Naive thymus-derived CD4-positive, alpha-beta T cell (primary cell): Measurements from ENCODE around the gene PABPN1. TPM values are rescaled to one million over a fixed set of nuclear protein-coding genes. Genes with fewer than 3 reads are reported as not detected.

Experiments
- ATAC-seq: fragments of 150-1000 bp; cut with Tn5 transposase; 2 replicates; pipeline ENCODE4 v1.10.0; 2021; ENCODE audit warnings: mild to moderate bottlenecking, moderate library complexity
- CTCF ChIA-PET: fragments of 350-600 bp; sonication (Branson Sonifier 250); formaldehyde crosslinking; loops from one replicate; lab custom pipeline; 2021; ENCODE audit warnings: antibody characterized with exemption; lab: Charles Lee
- POLR2A ChIA-PET: fragments of 350-600 bp; sonication (Branson Sonifier 250); formaldehyde crosslinking; loops from one replicate; lab custom pipeline; 2021; ENCODE audit warnings: antibody characterized with exemption, inconsistent platforms; lab: Charles Lee
- DNase-seq, 9 donors: peaks; one replicate each; pipeline versions ENCODE4 v3.0.0 to v3.0.0-alpha.2; 2020 to 2022; ENCODE audit warnings: mixed read lengths in 1 of 9
- H3K27ac ChIP-seq: one replicate; pipeline ENCODE4 v1.7.0; 2013; ENCODE audit warnings: mild to moderate bottlenecking, low read depth, low read length, moderate library complexity
- H3K27me3 ChIP-seq, 2 donors: one replicate each; pipeline ENCODE4 v1.7.0; 2013; ENCODE audit warnings: low read length in 2 of 2, mild to moderate bottlenecking in 2 of 2, moderate library complexity in 2 of 2; ENCODE audit not compliant: control insufficient read depth in 2 of 2, insufficient read depth in 2 of 2
- H3K36me3 ChIP-seq, 3 experiments: 1 replicate in 2 of 3; 2 replicates in 1 of 3; pipeline ENCODE4 v1.7.0; 2013; ENCODE audit warnings: low read length in 3 of 3, mild to moderate bottlenecking in 3 of 3, moderate library complexity in 1 of 3; ENCODE audit not compliant: insufficient read depth in 3 of 3, control insufficient read depth in 2 of 3
- H3K4me1 ChIP-seq, 2 donors: one replicate each; pipeline ENCODE4 v1.7.0; 2013; ENCODE audit warnings: low read length in 2 of 2, mild to moderate bottlenecking in 2 of 2, moderate library complexity in 1 of 2; ENCODE audit not compliant: control insufficient read depth in 2 of 2, insufficient read depth in 2 of 2
- H3K4me3 ChIP-seq: 2 replicates; pipeline ENCODE4 v1.7.0; 2013; ENCODE audit warnings: mild to moderate bottlenecking, low read length
- H3K9me3 ChIP-seq, 3 experiments: 1 replicate in 2 of 3; 2 replicates in 1 of 3; pipeline ENCODE4 v1.7.0; 2013; ENCODE audit warnings: low read length in 3 of 3; ENCODE audit not compliant: control insufficient read depth in 2 of 3
- H3K27ac Mint-ChIP-seq, 9 donors: one replicate each; pipeline ENCODE4 v1.8.0; 2020 to 2022; ENCODE audit warnings: mixed read lengths in 9 of 9, mild to moderate bottlenecking in 8 of 9, moderate library complexity in 5 of 9, inconsistent platforms in 2 of 9
- H3K27me3 Mint-ChIP-seq, 5 donors: one replicate each; pipeline ENCODE4 v1.8.0; 2021 to 2022; ENCODE audit warnings: mixed read lengths in 5 of 5, mild to moderate bottlenecking in 1 of 5
- H3K36me3 Mint-ChIP-seq, 5 donors: one replicate each; pipeline ENCODE4 v1.8.0; 2020 to 2022; ENCODE audit warnings: mixed read lengths in 5 of 5, mild to moderate bottlenecking in 3 of 5, inconsistent platforms in 1 of 5
- H3K4me1 Mint-ChIP-seq, 7 donors: one replicate each; pipeline ENCODE4 v1.8.0; 2020 to 2022; ENCODE audit warnings: mixed read lengths in 7 of 7, mild to moderate bottlenecking in 3 of 7, inconsistent platforms in 1 of 7
- H3K4me3 Mint-ChIP-seq, 10 donors: one replicate each; pipeline ENCODE4 v1.8.0; 2020 to 2022; ENCODE audit warnings: mild to moderate bottlenecking in 10 of 10, mixed read lengths in 10 of 10, moderate library complexity in 6 of 10, inconsistent platforms in 2 of 10
- H3K9me3 Mint-ChIP-seq, 11 donors: one replicate each; pipeline ENCODE4 v1.8.0; 2020 to 2022; ENCODE audit warnings: mixed read lengths in 11 of 11, mild to moderate bottlenecking in 4 of 11, inconsistent platforms in 1 of 11, moderate library complexity in 1 of 11
- intact Hi-C, 2 donors: fragments of 100-400 bp; cut with micrococcal nuclease; formaldehyde crosslinking; loops; one replicate each; pipeline ENCODE4 v1.15.1; 2023
- polyA plus RNA-seq, 2 donors: library from polyadenylated mRNA; unstranded; fragments of 300-500 nt; fragmentation: Illumina TruSeq; gene quantifications; one replicate each; pipeline ENCODE4 v1.2.3, GENCODE V29; 2021
- total RNA-seq, 6 experiments: library from RNA in 5 of 6; stranded (reverse) in 5 of 6; gene quantifications; 1 replicate in 5 of 6; 2 replicates in 1 of 6; pipeline ENCODE4 v1.2.3 and lab custom pipeline; 2021 to 2026

The PABPN1 gene
- total and polyA plus RNA-seq, 7 experiments from 2014 or later, result 57.5 to 213 (median 189) TPM

DNA sequence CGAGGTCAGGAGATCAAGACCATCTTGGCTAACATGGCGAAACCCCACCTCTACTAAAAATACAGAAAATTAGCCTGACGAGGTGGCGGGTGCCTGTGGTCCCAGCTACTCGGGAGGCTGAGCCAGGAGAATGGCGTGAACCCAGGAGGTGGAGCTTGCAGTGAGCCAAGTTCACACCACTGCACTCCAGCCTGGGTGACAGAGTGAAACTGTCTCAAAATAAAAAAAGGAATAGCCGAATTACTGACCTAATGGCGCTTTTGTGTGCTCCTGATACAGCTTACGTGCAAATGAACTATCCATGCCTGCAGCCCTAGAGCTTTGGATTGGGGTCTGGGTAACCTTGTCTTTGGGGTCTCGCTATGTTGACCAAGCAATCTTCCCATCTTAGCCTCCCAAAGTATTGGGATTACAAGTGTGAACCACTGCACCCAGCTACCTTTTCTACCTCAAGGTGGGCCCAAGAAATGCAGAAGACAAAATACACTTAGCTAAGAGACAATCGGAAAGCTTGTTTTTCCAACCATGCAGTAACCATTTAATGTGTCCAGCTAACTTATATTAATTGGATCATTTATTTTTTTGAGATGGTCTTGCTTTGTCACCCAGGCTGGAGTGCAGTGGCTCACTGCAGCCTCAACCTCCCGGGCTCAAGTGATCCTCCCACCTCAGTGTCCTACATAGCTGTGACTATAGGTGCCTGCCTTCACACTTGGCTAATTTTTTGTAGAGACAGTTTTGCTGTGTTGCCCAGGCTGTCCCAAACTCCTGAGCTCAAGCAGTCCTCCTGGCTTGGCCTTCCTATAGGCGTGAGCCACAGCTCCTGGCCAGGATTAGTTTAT, 5.5 kb downstream of the PABPN1 start:
- Mint-ChIP-seq H3K36me3 (peaks cover 0 to 24% (median 5%) of the 10 kb centered on the region in 5 donors), H3K27ac (peak overlapping the region in 2 of 9 donors; percentile 23 to 32), H3K27me3 (peaks cover 0 to 6% (median 0%) of the 10 kb centered on the region in 5 donors), H3K4me1 (peaks cover 15 to 24% (median 20%) of the 10 kb centered on the region in 7 donors), H3K9me3 (no peaks in the 10 kb centered on the region), H3K4me3 (no peak overlapping the region)
- ChIA-PET CTCF (interaction anchor here (0.6 to 4.6 kb wide), 8 partner anchors 9 to 250 kb away, joined by 3 to 30 read pairs (median 4); no protein-coding TSS in a partner anchor), POLR2A (interaction anchor here (0.7 to 1.2 kb wide), 5 partner anchors 12 to 143 kb away, joined by 3 to 6 read pairs (median 4); partner anchors contain the start of gene NGDN)
- H3K4me1 ChIP-seq, result peaks cover 12 to 13% of the 10 kb centered on the region in 2 donors
- H3K27ac ChIP-seq, result no peak overlapping the region
- DNase-seq (no peak), ATAC-seq (no peak)
- H3K9me3 ChIP-seq, result no peaks in the 10 kb centered on the region
- H3K4me3 ChIP-seq, result no peak overlapping the region
- peaks cover 15 to 26% (median 23%) of the 10 kb centered on the region in 3 experiments for H3K36me3 ChIP-seq
- no peaks in the 10 kb centered on the region for H3K27me3 ChIP-seq
- intact Hi-C loops, result no loop called here

DNA sequence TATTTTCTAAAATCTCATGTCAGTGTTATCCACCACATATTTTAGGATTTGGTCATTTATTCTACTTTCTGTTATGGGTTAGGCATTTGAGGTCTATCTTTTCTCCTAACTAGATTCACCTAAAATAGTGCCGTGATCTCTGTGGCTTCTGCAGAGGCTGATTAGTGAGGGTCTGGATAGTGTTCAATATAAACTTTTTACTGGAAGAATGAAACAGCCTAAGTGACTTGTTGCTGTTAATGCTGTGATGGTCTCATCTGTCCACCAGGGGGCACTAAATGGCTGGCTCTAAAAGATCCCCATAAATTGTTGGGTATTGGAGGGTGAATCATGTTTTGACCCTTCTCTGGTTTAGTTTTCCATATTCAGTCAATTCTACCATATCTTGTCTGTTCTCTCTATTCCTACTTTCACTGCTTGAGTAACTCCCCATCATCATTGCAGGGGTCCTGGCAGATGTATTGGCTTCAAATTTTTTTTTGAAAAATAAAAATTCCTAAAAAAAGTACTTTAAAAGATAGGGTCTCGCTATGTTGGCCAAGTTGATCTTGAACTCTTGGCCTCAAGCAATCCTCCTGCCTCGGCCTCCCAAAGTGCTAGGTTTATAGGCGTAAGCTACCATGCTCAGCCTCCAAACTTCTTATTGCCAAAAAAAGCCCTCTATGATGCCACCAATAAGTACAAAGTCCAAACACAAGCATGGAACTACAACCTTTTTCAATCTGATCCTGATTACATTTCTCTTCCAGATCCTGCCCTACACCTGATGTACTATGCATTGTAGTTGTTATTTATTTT, 6.9 kb downstream of the PABPN1 start:
- Mint-ChIP-seq H3K27ac (peak overlapping the region in 3 of 9 donors; percentile 6 to 34 (median 23)), H3K4me1 (peaks cover 3 to 11% (median 8%) of the 10 kb centered on the region in 7 donors), H3K27me3 (peaks cover 0 to 6% (median 0%) of the 10 kb centered on the region in 5 donors), H3K9me3 (no peaks in the 10 kb centered on the region), H3K4me3 (no peak overlapping the region), H3K36me3 (peaks cover 0 to 19% (median 3%) of the 10 kb centered on the region in 5 donors)
- Histone ChIP-seq H3K36me3 (peaks cover 14 to 26% (median 17%) of the 10 kb centered on the region in 3 experiments), H3K4me3 (no peak overlapping the region), H3K27ac (no peak overlapping the region), H3K4me1 (peaks cover 0 to under 1% of the 10 kb centered on the region in 2 donors), H3K27me3 (no peaks in the 10 kb centered on the region), H3K9me3 (no peaks in the 10 kb centered on the region)
- intact Hi-C loops, result loop anchor here (1.0 kb wide), 4 partner anchors 24 to 234 kb away; partner anchors contain the start of gene SLC22A17 (in 1 of the 2)
- POLR2A ChIA-PET, result interaction anchor here (0.7 kb wide), 1 partner anchor 52 kb away, joined by 3 read pairs; no protein-coding TSS in a partner anchor
- peak; percentile 86 for ATAC-seq
- CTCF ChIA-PET, result interaction anchor here (1.5 to 4.6 kb wide), 3 partner anchors 51 to 64 kb away, joined by 3 to 30 read pairs (median 7); no protein-coding TSS in a partner anchor
- DNase-seq, result peak in 8 of 9 donors; percentile 49 to 69 (median 59)

DNA sequence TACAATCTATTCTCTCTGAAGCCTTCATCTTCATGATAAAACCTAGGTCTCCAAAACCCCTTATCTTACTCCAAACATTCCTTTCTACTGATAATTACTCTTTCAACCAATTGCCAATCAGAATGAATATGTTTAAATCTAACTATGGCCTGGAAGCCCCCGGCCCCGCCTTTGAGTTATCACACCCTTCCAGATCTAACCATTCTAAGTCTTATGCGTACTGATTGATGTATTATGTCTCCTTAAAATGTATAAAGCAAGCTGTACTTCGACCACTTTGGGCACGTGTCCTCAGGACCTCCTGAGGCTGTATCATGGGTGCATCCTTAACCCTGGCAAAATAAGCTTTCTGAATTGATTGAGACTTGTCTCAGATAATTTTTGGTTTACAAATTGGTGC, 14.4 kb downstream of the PABPN1 start:
- Mint-ChIP-seq H3K9me3 (peaks cover 0 to 7% (median 0%) of the 10 kb centered on the region in 11 donors), H3K4me1 (no peaks in the 10 kb centered on the region), H3K27ac (peak overlapping the region in 1 of 9 donors; percentile 48), H3K36me3 (no peaks in the 10 kb centered on the region), H3K4me3 (no peak overlapping the region), H3K27me3 (peaks cover 5 to 37% (median 18%) of the 10 kb centered on the region in 5 donors)
- intact Hi-C loops, result no loop called here
- CTCF ChIA-PET, result interaction anchor here (0.9 kb wide), 1 partner anchor 10 kb away, joined by 3 read pairs; no protein-coding TSS in a partner anchor
- Histone ChIP-seq H3K4me3 (no peak overlapping the region), H3K9me3 (no peaks in the 10 kb centered on the region), H3K36me3 (no peaks in the 10 kb centered on the region), H3K27ac (no peak overlapping the region), H3K27me3 (peaks cover 0 to 3% of the 10 kb centered on the region in 2 donors), H3K4me1 (no peaks in the 10 kb centered on the region)
- POLR2A ChIA-PET, result no interaction called here
- ATAC-seq (no peak), DNase-seq (no peak)

DNA sequence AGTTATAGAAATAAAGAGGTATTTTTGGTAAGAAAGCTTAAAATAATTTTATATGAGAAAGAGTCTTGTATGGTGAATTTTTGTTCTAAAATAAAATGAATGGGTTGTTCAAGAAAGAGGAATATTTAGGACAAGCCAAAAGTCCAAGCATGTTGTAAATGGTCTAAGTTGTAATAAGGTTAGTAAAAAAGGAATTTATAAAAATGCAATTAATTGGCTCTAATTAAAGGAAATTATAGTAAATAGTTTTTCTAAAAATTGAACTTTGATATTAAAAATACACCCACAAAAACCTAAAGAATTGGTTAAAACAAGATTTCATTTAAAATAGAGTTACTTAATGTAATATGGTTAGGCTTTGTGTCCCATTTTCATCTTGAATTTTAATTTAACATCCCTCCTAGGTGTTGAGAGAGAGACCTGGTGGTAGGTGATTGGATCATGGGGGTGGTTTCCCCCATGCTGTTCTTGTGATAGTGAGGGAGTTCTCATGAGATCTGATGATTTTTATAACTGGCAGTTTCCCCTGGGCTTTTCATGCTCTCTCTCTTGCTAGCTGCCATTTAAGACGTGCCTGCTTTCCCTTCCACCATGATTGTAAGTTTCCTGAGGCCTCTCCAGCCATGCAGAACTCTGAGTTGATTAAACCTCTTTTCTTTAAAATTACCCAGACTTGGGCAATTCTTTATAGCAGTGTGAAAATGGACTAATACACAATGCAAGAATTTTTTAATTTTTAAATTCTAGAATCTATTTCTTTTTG, 18.4 kb downstream of the PABPN1 start:
- no peak overlapping the region for H3K27ac Mint-ChIP-seq
- H3K27ac ChIP-seq, result no peak overlapping the region
- intact Hi-C loops, result no loop called here
- H3K36me3 ChIP-seq, result no peaks in the 10 kb centered on the region
- H3K4me1 ChIP-seq, result no peaks in the 10 kb centered on the region
- no peak for ATAC-seq
- H3K36me3 Mint-ChIP-seq, result no peaks in the 10 kb centered on the region
- no peak overlapping the region for H3K4me3 Mint-ChIP-seq
- no peak overlapping the region for H3K4me3 ChIP-seq
- ChIA-PET CTCF (interaction anchor here (0.8 to 1.0 kb wide), 2 partner anchors 38 to 271 kb away, joined by 3 to 4 read pairs; no protein-coding TSS in a partner anchor), POLR2A (interaction anchor here (1.0 kb wide), 1 partner anchor 13 kb away, joined by 3 read pairs; no protein-coding TSS in a partner anchor)
- peaks cover 0 to 2% of the 10 kb centered on the region in 2 donors for H3K27me3 ChIP-seq
- peaks cover 0 to 7% (median 0%) of the 10 kb centered on the region in 11 donors for H3K9me3 Mint-ChIP-seq
- no peaks in the 10 kb centered on the region for H3K4me1 Mint-ChIP-seq
- H3K27me3 Mint-ChIP-seq, result peaks cover 2 to 46% (median 16%) of the 10 kb centered on the region in 5 donors
- H3K9me3 ChIP-seq, result no peaks in the 10 kb centered on the region
- DNase-seq, result no peak

DNA sequence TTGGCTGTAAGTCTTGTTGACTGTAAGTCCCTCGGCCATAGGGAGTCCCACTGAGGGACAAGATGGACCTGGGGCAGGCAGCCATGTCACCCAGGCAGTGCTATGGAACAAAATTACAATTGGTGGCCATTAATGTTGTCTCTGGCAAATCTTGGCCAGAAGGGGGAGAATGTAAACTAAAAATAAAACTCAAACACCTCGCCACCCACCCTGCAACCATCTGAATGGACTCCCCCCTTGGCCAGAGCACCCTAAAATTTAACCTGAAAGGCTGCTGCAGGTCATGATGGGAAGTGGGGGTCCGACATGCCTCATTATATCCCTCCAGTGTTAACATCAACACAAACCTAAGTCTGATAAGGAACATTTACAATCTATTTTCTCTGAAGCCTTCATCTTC, 23.2 kb downstream of the PABPN1 start:
- ATAC-seq (no peak), DNase-seq (no peak)
- Histone ChIP-seq H3K27me3 (no peaks in the 10 kb centered on the region), H3K4me1 (no peaks in the 10 kb centered on the region), H3K36me3 (peaks cover 0 to 8% (median 0%) of the 10 kb centered on the region in 3 experiments), H3K9me3 (no peaks in the 10 kb centered on the region), H3K4me3 (no peak overlapping the region), H3K27ac (no peak overlapping the region)
- intact Hi-C loops, result no loop called here
- no peaks in the 10 kb centered on the region for H3K4me1 Mint-ChIP-seq
- peaks cover 0 to 4% (median 0%) of the 10 kb centered on the region in 5 donors for H3K36me3 Mint-ChIP-seq
- H3K9me3 Mint-ChIP-seq, result peaks cover 0 to 4% (median 0%) of the 10 kb centered on the region in 11 donors
- peaks cover 0 to 22% (median 0%) of the 10 kb centered on the region in 5 donors for H3K27me3 Mint-ChIP-seq
- H3K27ac Mint-ChIP-seq, result peak overlapping the region in 1 of 9 donors; percentile 31
- POLR2A ChIA-PET, result no interaction called here
- CTCF ChIA-PET, result no interaction called here
- H3K4me3 Mint-ChIP-seq, result no peak overlapping the region
